OCI-LY7 (cell line): ENCODE data around the gene MAPRE2.

Experiments used
- EZH2phosphoT487 ChIP-seq: fragments of 200-600 bp; sonication (generic); IDR thresholded peaks from 2 replicates; pipeline ENCODE4 v1.6.1; 2018; ENCODE audit warnings: low read depth, borderline replicate concordance, mild to moderate bottlenecking, mixed run types, antibody characterized with exemption, low read length, moderate library complexity, mixed read lengths
- TF ChIP-seq, protein P1 (sequence below): fragments of 200-600 bp; sonication (generic); conservative IDR thresholded peaks from 2 replicates; pipeline ENCODE4 v1.5.1; 2014; ENCODE audit warnings: mild to moderate bottlenecking, antibody characterized with exemption, low read length, moderate library complexity, mixed read lengths

DNA sequence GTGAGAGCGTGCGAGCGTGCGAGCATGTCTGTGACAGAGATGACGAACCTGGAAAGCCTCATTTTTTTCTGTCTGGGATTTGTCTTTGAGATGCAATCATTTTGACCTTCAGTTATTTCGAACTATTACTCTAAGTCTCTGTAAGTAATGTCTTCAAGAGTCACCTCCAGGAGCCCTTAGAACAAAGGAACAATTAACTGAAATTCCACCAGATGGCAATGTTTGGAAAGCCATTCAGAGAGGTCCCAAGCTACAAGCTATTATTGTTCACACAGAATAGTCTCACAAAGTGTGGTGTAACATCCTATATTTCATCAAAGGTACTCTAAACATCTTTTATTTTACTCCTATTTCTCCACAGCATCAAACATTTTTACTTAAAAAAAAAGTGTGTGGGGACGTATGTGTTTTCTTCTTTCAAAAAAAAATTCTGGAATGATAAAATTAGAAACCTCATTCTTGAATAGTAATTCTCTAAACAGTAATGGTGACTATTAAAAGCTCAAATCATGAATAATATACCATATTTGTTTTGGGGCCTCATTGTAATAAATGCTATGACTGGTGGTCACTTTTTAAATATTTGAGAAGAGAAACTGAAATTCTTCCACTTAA is 35.1 kb upstream of the MAPRE2 start:
- TF ChIP-seq, protein P1, sequence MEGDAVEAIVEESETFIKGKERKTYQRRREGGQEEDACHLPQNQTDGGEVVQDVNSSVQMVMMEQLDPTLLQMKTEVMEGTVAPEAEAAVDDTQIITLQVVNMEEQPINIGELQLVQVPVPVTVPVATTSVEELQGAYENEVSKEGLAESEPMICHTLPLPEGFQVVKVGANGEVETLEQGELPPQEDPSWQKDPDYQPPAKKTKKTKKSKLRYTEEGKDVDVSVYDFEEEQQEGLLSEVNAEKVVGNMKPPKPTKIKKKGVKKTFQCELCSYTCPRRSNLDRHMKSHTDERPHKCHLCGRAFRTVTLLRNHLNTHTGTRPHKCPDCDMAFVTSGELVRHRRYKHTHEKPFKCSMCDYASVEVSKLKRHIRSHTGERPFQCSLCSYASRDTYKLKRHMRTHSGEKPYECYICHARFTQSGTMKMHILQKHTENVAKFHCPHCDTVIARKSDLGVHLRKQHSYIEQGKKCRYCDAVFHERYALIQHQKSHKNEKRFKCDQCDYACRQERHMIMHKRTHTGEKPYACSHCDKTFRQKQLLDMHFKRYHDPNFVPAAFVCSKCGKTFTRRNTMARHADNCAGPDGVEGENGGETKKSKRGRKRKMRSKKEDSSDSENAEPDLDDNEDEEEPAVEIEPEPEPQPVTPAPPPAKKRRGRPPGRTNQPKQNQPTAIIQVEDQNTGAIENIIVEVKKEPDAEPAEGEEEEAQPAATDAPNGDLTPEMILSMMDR: peak; percentile 76
- TF ChIP-seq EZH2phosphoT487: no peak
